AG04449 (cell line): ENCODE data around the gene WNT11.

Source experiments
- CTCF ChIA-PET: fragments of 350-600 bp; formaldehyde crosslinking; extraction: SDS; loops from one replicate; lab custom pipeline; 2021; ENCODE audit warnings: antibody characterized with exemption; lab: Yijun Ruan, JAX
- POLR2A ChIA-PET: fragments of 400-600, 350-600 bp; formaldehyde crosslinking; extraction: SDS; loops from one replicate; lab custom pipeline; 2020; ENCODE audit warnings: antibody characterized with exemption, inconsistent platforms; lab: Yijun Ruan, JAX
- DNase-seq: peaks from one replicate; pipeline ENCODE4 v3.0.0-alpha.2; 2010; ENCODE audit warnings: low read depth, low spot score
- H3K4me3 ChIP-seq: 2 replicates; pipeline ENCODE4 v1.5.1; 2011; ENCODE audit warnings: low read depth, mild to moderate bottlenecking, control low read depth, low read length
- CTCF ChIP-seq: IDR thresholded peaks from one replicate; pipeline ENCODE4 v1.5.1; 2011; ENCODE audit warnings: mild to moderate bottlenecking, moderate library complexity, low read length, control low read depth, inconsistent platforms; ENCODE audit not compliant: insufficient read depth; ENCODE audit errors: missing control alignments

WNT11 gene

DNA sequence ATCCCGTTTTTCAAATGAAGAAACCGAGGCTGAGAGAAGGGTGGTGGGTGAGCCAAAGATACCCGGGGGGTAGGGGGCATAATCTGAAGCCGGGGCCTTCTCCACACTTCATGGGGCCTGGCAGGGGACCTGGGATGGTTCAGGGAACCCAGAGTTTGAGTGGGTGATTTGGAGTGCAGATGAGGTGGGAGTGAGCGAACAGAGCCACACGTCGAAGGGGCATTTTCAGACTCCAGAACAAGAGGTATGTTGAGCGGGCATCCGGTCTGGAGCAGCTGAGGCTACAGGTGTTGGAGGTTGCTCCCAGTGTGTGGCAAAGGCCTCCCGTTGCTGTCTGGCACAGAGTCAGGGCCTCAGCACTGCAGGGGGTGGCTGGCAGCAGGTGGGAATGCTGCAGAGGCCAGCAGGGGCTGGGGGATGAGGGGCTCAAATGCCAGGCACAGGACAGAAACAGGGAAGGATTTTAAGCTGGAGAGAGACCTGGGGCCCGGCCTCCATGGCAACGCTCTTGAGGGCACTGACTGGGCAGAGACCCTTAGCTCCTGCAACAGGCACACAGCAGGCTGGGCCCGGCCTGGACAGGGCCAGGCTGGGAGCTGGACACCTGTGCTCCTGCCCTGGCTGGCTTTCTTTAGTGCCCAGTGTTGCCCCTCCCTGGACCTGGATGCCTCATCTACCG, 46.2 kb downstream of the WNT11 start:
- POLR2A ChIA-PET: no interaction called here
- no peak for TF ChIP-seq CTCF
- H3K4me3 ChIP-seq: no peak overlapping the region
- DNase-seq: no peak
- CTCF ChIA-PET: interaction anchor here (0.5 to 1.5 kb wide), 5 partner anchors 8 to 263 kb away, joined by 3 to 6 read pairs (median 3); no protein-coding TSS in a partner anchor

DNA sequence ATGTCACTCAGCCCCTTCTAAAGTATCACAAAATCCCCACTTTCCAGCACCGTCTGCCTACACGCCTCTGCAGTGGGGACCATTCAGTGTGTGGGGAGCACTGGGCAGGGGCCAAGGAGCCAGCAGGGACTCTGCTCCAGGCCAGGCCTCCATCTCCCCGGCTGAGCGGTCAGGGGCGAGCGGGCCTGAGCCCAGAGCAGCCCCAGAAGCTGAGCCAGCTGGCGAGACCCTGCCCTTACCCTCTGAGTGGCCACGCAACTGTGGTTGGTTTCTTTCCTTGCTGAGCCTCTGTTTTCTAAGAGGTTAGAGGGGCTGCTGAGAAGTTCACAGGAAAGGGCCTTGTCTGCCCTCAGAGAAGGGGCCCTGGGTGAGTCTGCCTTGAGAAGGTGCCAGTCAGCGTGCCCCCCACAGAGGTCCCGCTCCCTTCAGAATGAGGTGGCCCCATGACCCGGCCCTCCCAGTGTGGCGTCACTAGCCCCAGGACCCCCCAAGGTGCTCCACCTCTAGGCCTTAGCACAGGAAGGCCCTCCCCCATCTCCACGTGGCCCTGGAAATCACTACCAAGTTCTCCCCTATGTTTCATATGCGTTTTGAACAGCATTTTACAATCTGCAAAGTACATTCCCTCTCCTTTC, 46.9 kb downstream of the WNT11 start:
- H3K4me3 ChIP-seq: no peak overlapping the region
- no peak for DNase-seq
- ChIA-PET CTCF (interaction anchor here (1.5 kb wide), 1 partner anchor 9 kb away, joined by 3 read pairs; no protein-coding TSS in a partner anchor), POLR2A (no interaction called here)
- no peak for TF ChIP-seq CTCF

DNA sequence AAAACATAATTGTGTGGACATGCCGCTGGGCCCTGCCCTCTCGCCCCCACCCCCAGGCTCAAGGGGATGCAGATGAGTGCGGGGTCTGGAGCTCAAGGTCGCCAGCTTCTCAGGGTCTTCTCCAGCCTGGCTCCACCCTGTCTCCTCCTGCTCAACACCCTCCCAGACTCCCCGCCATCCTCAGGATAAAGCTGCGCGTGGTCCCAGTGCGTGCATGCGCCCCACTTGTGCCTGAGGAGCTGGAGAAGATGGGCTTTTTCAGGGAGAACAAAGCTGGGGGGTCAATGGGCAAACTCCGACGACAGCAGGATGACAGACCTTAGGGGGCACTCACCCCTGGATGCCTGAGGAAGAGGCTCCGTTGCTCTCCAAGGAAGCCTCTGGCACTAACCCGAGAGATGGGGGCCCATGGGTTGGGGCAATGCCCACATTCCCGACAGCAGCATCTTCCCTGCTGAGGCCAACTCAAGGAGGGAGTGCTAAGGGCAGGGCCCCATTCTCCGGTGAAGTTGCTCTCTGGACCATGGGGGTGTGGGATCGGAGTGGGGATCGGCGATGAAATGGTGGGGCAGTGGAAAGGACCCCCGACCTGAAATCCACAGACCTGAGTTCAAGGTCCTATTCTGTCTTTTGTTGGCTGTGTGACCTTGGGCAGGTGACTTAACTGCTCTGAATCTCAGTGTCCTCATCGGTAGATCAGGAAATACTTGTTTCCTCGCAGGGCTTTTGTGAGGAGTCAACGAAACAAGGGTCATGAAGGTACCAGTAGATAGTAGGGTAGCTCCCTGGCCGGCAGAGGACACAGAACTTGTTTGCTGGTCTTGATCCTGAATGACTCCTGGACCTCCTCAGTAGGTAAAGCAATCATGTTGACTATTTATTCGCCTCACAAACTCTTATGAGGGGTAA, 47.7 kb downstream of the WNT11 start:
- H3K4me3 ChIP-seq: no peak overlapping the region
- TF ChIP-seq CTCF: no peak
- ChIA-PET CTCF (interaction anchor here (1.0 to 1.4 kb wide), 2 partner anchors 13 to 262 kb away, joined by 3 to 7 read pairs; no protein-coding TSS in a partner anchor), POLR2A (no interaction called here)
- DNase-seq: no peak

GRCh38 chr11:76157891-76158290, 48.4 kb downstream of the WNT11 start:
- ChIA-PET POLR2A (no interaction called here), CTCF (interaction anchor here (1.0 to 1.4 kb wide), 2 partner anchors 12 to 261 kb away, joined by 3 to 7 read pairs; no protein-coding TSS in a partner anchor)
- no peak for TF ChIP-seq CTCF
- H3K4me3 ChIP-seq: no peak overlapping the region
- DNase-seq: no peak

DNA sequence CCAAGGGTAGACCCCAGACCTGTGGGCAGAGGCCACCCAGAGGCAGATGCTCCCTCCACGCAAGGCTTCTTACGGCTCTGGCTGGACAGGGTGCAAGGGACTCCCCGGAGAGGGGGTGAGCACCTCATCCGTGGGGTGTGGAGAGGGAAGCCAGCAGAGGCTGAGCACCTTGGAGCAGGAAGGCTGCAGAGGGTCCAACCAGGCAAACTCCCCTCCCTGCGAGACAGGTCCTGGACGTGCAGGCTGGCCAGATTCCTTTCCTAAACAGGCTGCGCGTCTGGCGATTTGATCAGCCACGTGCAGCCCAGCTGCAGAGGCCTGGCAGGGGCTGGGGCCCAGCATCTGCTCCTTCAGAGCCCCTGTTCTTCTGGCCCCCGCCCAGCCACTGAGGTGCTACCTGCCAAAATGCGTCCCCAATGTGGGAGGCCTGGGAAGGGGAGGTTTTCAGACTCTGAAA, 49.3 kb downstream of the WNT11 start:
- POLR2A ChIA-PET: no interaction called here
- CTCF ChIA-PET: interaction anchor here (2.3 kb wide), 1 partner anchor 260 kb away, joined by 8 read pairs; no protein-coding TSS in a partner anchor

More for the DNA sequence above, 49.3 kb downstream of the WNT11 start:
- DNase-seq: no peak
- no peak overlapping the region for H3K4me3 ChIP-seq
- no peak for TF ChIP-seq CTCF
